Fibroblast of lung (primary cell): ENCODE results near the gene PCBP4. TPM values are rescaled to one million over a fixed set of nuclear protein-coding genes. Genes with fewer than 3 reads are reported as not detected.

Experiments used
- DNase-seq, 2 donors: peaks; one replicate each; pipeline versions ENCODE4 v3.0.0 to v3.0.0-alpha.2; 2010; ENCODE audit warnings: low read depth in 2 of 2
- H2AFZ ChIP-seq: 2 replicates; pipeline ENCODE4 v1.5.1; 2012; ENCODE audit warnings: low read length, control low read depth, inconsistent platforms
- H3K27ac ChIP-seq: 2 replicates; pipeline ENCODE4 v1.5.1; 2011; ENCODE audit warnings: low read length, control low read depth; ENCODE audit not compliant: insufficient read depth
- H3K27me3 ChIP-seq: 2 replicates; pipeline ENCODE4 v1.5.1; 2011; ENCODE audit warnings: mild to moderate bottlenecking, low read length; ENCODE audit not compliant: control insufficient read depth, insufficient read depth
- H3K36me3 ChIP-seq: 2 replicates; pipeline ENCODE4 v1.5.1; 2011; ENCODE audit warnings: low read length; ENCODE audit not compliant: control insufficient read depth, insufficient read depth
- H3K4me1 ChIP-seq: 2 replicates; pipeline ENCODE4 v1.5.1; 2011; ENCODE audit warnings: low read length; ENCODE audit not compliant: control insufficient read depth, insufficient read depth; ENCODE audit errors: extremely low read depth
- H3K4me2 ChIP-seq: 2 replicates; pipeline ENCODE4 v1.5.1; 2011; ENCODE audit warnings: low read length, control low read depth; ENCODE audit not compliant: insufficient read depth; ENCODE audit errors: extremely low read depth
- H3K4me3 ChIP-seq, 4 experiments: fragments of 200-600 bp in 1 of 4; sonication (generic) in 1 of 4; replicated peaks in 1 of 4; 2 replicates each; pipeline ENCODE4 v1.5.1; 2011 to 2016; ENCODE audit warnings: low read length in 4 of 4, low read depth in 3 of 4, mild to moderate bottlenecking in 3 of 4, control low read depth in 2 of 4, inconsistent platforms in 1 of 4, mixed read lengths in 1 of 4; ENCODE audit not compliant: insufficient read depth in 1 of 4; ENCODE audit errors: control extremely low read depth in 1 of 4
- H3K79me2 ChIP-seq: 2 replicates; pipeline ENCODE4 v1.5.1; 2012; ENCODE audit warnings: mild to moderate bottlenecking, low read length, inconsistent platforms; ENCODE audit not compliant: control insufficient read depth, insufficient read depth
- H3K9ac ChIP-seq: 2 replicates; pipeline ENCODE4 v1.5.1; 2011; ENCODE audit warnings: mild to moderate bottlenecking, low read length, control low read depth; ENCODE audit not compliant: insufficient read depth
- H3K9me3 ChIP-seq: 2 replicates; pipeline ENCODE4 v1.5.1; 2012; ENCODE audit warnings: low read depth, low read length; ENCODE audit not compliant: control insufficient read depth, insufficient read depth
- H4K20me1 ChIP-seq: 2 replicates; pipeline ENCODE4 v1.5.1; 2011; ENCODE audit warnings: low read length; ENCODE audit not compliant: control insufficient read depth, insufficient read depth; ENCODE audit errors: extremely low read depth
- EZH2 ChIP-seq: IDR thresholded peaks from 2 replicates; pipeline ENCODE4 v1.5.1; 2012; ENCODE audit warnings: low read length, control low read depth, mild to moderate bottlenecking; ENCODE audit errors: missing control alignments
- polyA plus RNA-seq, 2 donors: library from polyadenylated mRNA; depleted of rRNA in 1 of 2; stranded (reverse) in 1 of 2; unstranded in 1 of 2; fragments of >200 nt; gene quantifications; 2 replicates each; pipeline ENCODE4 v1.2.1, GENCODE V29; 2011 to 2012; ENCODE audit warnings: missing spikeins in 1 of 2
- total RNA-seq: library from RNA; depleted of rRNA; stranded (reverse); fragments of >200 nt; gene quantifications from 2 replicates; pipeline ENCODE4 v1.2.1, GENCODE V29; 2014
- TF ChIP-seq, protein P1 (sequence below), 2 donors: IDR thresholded peaks in 1 of 2; conservative IDR thresholded peaks in 1 of 2; 1 replicate in 1 of 2; 2 replicates in 1 of 2; pipeline ENCODE4 v1.5.1; 2011 to 2012; ENCODE audit warnings: low read length in 2 of 2, control low read depth in 1 of 2, inconsistent platforms in 1 of 2, low read depth in 1 of 2, mild to moderate bottlenecking in 1 of 2

PCBP4 gene
- total and polyA plus RNA-seq, 2 donors (not counting 1 experiment from before 2014, with no cell fraction given), result 40.2 to 46.2 TPM

DNA sequence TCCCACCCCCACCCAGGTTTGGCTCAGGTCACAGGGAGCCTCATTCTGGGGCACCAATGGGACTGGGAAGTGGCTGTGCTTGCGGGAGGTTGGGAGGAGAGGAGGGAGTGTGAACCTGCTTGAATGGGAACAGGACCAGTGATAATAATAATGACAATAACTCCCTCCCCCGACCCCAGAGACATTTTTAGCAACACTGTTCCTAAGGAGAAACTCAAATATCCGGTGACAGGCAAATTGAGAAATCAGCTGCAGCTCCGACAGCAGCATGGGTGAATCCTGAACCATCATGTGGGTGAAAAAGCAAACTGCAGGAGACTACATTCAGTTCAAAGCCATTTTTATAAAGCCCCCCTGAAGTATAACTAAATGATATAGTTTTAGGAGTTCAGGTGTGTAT lies 40.0 kb upstream of the PCBP4 start:
- peaks cover 14% of the 10 kb centered on the region for H3K4me1 ChIP-seq
- H3K27ac ChIP-seq, result no peak overlapping the region
- H3K4me3 ChIP-seq, result no peak overlapping the region
- H3K9me3 ChIP-seq, result no peaks in the 10 kb centered on the region
- no peak overlapping the region for H3K4me2 ChIP-seq
- H3K79me2 ChIP-seq, result no peaks in the 10 kb centered on the region
- H2AFZ ChIP-seq, result no peak overlapping the region
- H4K20me1 ChIP-seq, result no peaks in the 10 kb centered on the region
- H3K27me3 ChIP-seq, result no peaks in the 10 kb centered on the region
- no peak for DNase-seq
- H3K36me3 ChIP-seq, result no peaks in the 10 kb centered on the region
- TF ChIP-seq, protein P1, sequence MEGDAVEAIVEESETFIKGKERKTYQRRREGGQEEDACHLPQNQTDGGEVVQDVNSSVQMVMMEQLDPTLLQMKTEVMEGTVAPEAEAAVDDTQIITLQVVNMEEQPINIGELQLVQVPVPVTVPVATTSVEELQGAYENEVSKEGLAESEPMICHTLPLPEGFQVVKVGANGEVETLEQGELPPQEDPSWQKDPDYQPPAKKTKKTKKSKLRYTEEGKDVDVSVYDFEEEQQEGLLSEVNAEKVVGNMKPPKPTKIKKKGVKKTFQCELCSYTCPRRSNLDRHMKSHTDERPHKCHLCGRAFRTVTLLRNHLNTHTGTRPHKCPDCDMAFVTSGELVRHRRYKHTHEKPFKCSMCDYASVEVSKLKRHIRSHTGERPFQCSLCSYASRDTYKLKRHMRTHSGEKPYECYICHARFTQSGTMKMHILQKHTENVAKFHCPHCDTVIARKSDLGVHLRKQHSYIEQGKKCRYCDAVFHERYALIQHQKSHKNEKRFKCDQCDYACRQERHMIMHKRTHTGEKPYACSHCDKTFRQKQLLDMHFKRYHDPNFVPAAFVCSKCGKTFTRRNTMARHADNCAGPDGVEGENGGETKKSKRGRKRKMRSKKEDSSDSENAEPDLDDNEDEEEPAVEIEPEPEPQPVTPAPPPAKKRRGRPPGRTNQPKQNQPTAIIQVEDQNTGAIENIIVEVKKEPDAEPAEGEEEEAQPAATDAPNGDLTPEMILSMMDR (conservative IDR thresholded peaks at IDR 0.05 in 1 of 2, IDR thresholded peaks at IDR 0.05 in 1 of 2; ENCODE audit: low read depth in 1 of 2, low read length in 2 of 2), result no peak
- TF ChIP-seq EZH2, result no peak
- no peak overlapping the region for H3K9ac ChIP-seq

DNA sequence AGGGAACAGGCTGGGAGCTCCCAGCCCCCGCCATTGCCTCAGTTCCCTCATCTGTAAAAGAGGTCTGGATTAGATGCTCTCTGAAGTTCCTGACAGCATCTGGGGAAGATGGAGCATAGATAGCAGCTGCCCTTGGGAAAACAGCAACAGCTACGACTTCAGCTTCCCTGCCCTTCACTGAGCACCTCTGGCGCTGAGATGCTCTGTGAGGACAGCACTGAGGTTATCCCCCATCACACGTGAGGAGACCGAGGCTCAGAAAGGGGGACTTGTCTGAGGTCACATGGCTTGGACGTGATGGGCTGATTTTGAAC lies 39.5 kb upstream of the PCBP4 start:
- TF ChIP-seq, protein P1 (conservative IDR thresholded peaks at IDR 0.05 in 1 of 2, IDR thresholded peaks at IDR 0.05 in 1 of 2; ENCODE audit: low read depth in 1 of 2, low read length in 2 of 2), result no peak
- no peak for TF ChIP-seq EZH2
- Histone ChIP-seq H3K27me3 (no peaks in the 10 kb centered on the region), H2AFZ (no peak overlapping the region), H3K4me3 (no peak overlapping the region), H3K4me1 (peaks cover 14% of the 10 kb centered on the region), H3K4me2 (no peak overlapping the region), H3K79me2 (no peaks in the 10 kb centered on the region), H3K9me3 (no peaks in the 10 kb centered on the region), H3K36me3 (no peaks in the 10 kb centered on the region), H3K9ac (no peak overlapping the region), H4K20me1 (no peaks in the 10 kb centered on the region), H3K27ac (no peak overlapping the region)
- no peak for DNase-seq

DNA sequence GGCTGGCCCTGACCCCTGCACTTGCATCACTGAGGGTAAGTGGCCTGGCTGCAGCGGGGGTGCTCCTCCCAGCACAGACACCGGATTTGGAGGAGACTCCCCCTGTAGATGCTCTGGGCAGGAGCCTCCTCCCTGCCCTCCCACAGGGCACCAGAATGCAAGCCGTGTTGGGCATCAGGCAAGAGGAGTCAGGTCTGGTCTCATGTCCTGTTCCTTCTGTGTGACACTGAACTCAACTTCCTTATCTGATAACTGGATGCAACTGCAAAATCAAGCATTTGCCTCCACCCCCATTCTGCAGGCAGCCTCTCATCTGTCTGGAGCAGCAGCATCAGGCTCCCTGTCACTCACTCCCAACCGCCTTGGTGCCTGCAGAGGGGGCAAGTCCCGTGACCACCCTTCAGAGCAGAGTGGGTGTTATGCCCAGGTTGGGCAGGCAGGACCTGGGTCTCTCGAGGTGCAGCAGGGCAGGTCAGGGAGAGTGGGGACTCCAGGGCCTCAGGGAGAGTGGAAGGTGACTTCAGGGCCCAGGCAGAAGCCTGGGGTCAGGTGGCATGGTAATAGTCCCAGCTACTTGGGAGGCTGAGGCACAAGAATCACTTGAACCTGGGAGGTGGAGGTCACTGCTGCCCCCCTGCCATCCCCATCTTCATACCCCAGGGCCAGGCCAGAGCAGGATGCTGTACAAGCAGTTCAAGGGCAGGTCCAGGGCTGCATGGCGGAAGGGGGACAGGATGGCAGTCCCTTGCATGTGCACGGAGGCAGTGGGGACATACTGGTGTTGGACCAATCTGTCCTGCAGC lies 39.0 kb upstream of the PCBP4 start:
- DNase-seq, result no peak
- Histone ChIP-seq H3K4me2 (peak overlapping the region; percentile 58), H3K79me2 (no peaks in the 10 kb centered on the region), H3K27ac (no peak overlapping the region), H4K20me1 (no peaks in the 10 kb centered on the region), H3K4me1 (peaks cover 14% of the 10 kb centered on the region), H3K27me3 (no peaks in the 10 kb centered on the region), H2AFZ (peak overlapping the region; percentile 43), H3K9ac (no peak overlapping the region), H3K4me3 (no peak overlapping the region), H3K36me3 (no peaks in the 10 kb centered on the region), H3K9me3 (no peaks in the 10 kb centered on the region)
- TF ChIP-seq EZH2, result no peak
- TF ChIP-seq, protein P1 (conservative IDR thresholded peaks at IDR 0.05 in 1 of 2, IDR thresholded peaks at IDR 0.05 in 1 of 2; ENCODE audit: low read depth in 1 of 2, low read length in 2 of 2), result no peak
